ENCODE data around the gene FOS. TPM values are rescaled to one million over a fixed set of nuclear protein-coding genes. Genes with fewer than 3 reads are reported as not detected.
A peak's percentile ranks its signal among the peaks of the same experiment; 100 is the strongest.

Gene FOS
- total and polyA plus RNA-seq, 2 of the 8 experiments (the other 6 are each of a cell fraction or from before 2014, with no cell fraction given) = 50.2 to 51.8 TPM

DNA sequence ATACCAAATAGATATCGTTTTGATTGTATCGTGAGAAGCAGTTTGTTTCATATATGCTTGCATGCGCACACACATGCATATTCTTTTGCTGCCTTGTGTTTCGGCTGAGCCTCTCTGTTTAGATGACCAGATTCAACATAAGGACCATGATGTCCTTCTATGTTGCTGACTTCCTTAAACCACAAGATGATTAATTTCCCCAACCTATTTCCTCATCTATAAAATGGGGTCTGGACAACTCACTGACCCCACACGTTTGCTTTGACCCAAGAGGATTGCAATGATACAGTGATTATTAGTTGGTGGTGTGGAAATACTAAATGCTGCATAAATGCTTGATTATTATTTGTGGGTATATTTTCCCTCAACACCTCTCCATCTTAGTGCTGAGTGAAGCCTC lies 16.8 kb upstream of the FOS start:
- Histone ChIP-seq H3K4me1 (replicated peaks in 1 of 4; ENCODE audit: control insufficient read depth in 3 of 4, insufficient read depth in 4 of 4, low read length in 3 of 4) (peaks cover 0 to 6% (median 3%) of the 10 kb centered on the region in 4 experiments; a peak in 3 of 7 replicates), H3K4me3 (ENCODE audit: extremely low read depth in 1 of 4, insufficient read depth in 2 of 4, low read depth in 3 of 4, low read length in 4 of 4) (no peak overlapping the region), H3K23me2 (ENCODE audit: low read depth, low read length) (peaks cover 5% of the 10 kb centered on the region; the same call in 1 of the 2 replicates), H3K18ac (ENCODE audit: extremely low read depth, low read length) (no peak overlapping the region), H3K79me2 (ENCODE audit: control insufficient read depth in 1 of 2, insufficient read depth in 2 of 2, low read length in 2 of 2) (no peaks in the 10 kb centered on the region), H2BK120ac (replicated peaks; ENCODE audit: low read depth, low read length) (no peak overlapping the region), H3K27me3 (replicated peaks in 1 of 4; ENCODE audit: control insufficient read depth in 3 of 4, extremely low read depth in 1 of 4, insufficient read depth in 3 of 4, low read length in 3 of 4) (no peaks in the 10 kb centered on the region), H3K79me1 (ENCODE audit: low read depth, low read length) (no peaks in the 10 kb centered on the region), H2BK12ac (ENCODE audit: low read depth, low read length) (peak overlapping the region; percentile 69; the same call in 1 of the 2 replicates), H3K4me2 (ENCODE audit: insufficient read depth in 1 of 2, low read depth in 2 of 2, low read length in 2 of 2) (no peak overlapping the region), H4K20me1 (replicated peaks in 1 of 2; ENCODE audit: control insufficient read depth in 1 of 2, insufficient read depth in 2 of 2, low read length in 2 of 2) (no peaks in the 10 kb centered on the region), H2BK5ac (ENCODE audit: low read depth, low read length) (no peak overlapping the region), H3K56ac (replicated peaks; ENCODE audit: insufficient read length, low read depth, low read length) (no peak overlapping the region), H4K91ac (replicated peaks; ENCODE audit: insufficient read length, low read length) (no peak overlapping the region), H3K23ac (ENCODE audit: insufficient read length) (no peak overlapping the region), H3K9ac (replicated peaks in 1 of 4; ENCODE audit: extremely low read depth in 1 of 4, low read depth in 3 of 4, low read length in 3 of 4) (no peak overlapping the region), H4K5ac (ENCODE audit: insufficient read length, low read depth, low read length) (no peak overlapping the region), H2AK5ac (ENCODE audit: low read depth, low read length) (no peak overlapping the region), H3K9me3 (ENCODE audit: insufficient read depth in 2 of 2, low read depth in 1 of 2, low read length in 1 of 2) (no peaks in the 10 kb centered on the region), H2BK15ac (ENCODE audit: low read length) (no peak overlapping the region), H3K14ac (ENCODE audit: insufficient read length) (no peak overlapping the region), H2AFZ (ENCODE audit: low read length) (no peak overlapping the region), H3K36me3 (ENCODE audit: control insufficient read depth in 2 of 4, insufficient read depth in 4 of 4, low read length in 3 of 4) (no peaks in the 10 kb centered on the region), H2BK20ac (ENCODE audit: low read length) (no peak overlapping the region), H4K8ac (ENCODE audit: extremely low read depth, insufficient read depth, low read length) (no peak overlapping the region), H3K4ac (replicated peaks; ENCODE audit: insufficient read length, low read depth, low read length) (no peak overlapping the region), H3K27ac (ENCODE audit: low read depth, low read length) (no peak overlapping the region)
- TF ChIP-seq CREB1 (IDR thresholded peaks at IDR 0.05) = no peak
- no peak for TF ChIP-seq SP2 (IDR thresholded peaks at IDR 0.05; ENCODE audit: low read length)
- TF ChIP-seq SRF (IDR thresholded peaks at IDR 0.05; ENCODE audit: low read depth, low read length) = no peak
- TF ChIP-seq, protein P1, sequence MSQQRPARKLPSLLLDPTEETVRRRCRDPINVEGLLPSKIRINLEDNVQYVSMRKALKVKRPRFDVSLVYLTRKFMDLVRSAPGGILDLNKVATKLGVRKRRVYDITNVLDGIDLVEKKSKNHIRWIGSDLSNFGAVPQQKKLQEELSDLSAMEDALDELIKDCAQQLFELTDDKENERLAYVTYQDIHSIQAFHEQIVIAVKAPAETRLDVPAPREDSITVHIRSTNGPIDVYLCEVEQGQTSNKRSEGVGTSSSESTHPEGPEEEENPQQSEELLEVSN (IDR thresholded peaks at IDR 0.05) = no peak
- no peak for TF ChIP-seq FOSL1 (IDR thresholded peaks at IDR 0.05; ENCODE audit: insufficient read depth, low read depth, low read length)
- TF ChIP-seq RXRA (IDR thresholded peaks at IDR 0.05; ENCODE audit: insufficient read depth, low read depth, low read length) = no peak
- 90% methylated on average over 5 of the region's 5 CpGs; no CpG with 5 or more reads in 1 of the 2 experiments for WGBS, 2 experiments (ENCODE audit: extremely low coverage in 1 of 2, insufficient coverage in 1 of 2, insufficient read length in 1 of 2, insufficient replicate concordance in 2 of 2, low coverage in 1 of 2, low lambda C conversion rate in 2 of 2, missing lambda C conversion rate in 1 of 2)
- DNase-seq (ENCODE audit: low read depth in 1 of 2, low spot score in 2 of 2) = no peak
- ChIA-PET CTCF (ENCODE audit: partially characterized antibody) (interaction anchor here (1.0 to 1.9 kb wide), 2 partner anchors 34 to 37 kb away, joined by 3 to 4 read pairs; no protein-coding TSS in a partner anchor), POLR2A (ENCODE audit: partially characterized antibody) (interaction anchor here (0.9 to 1.7 kb wide), 2 partner anchors 15 to 19 kb away, joined by 5 to 7 read pairs; no protein-coding TSS in a partner anchor)
- no peak for FAIRE-seq
